PC-9 (cell line): ENCODE results near the gene FEZF2. TPM values are rescaled to one million over a fixed set of nuclear protein-coding genes. Genes with fewer than 3 reads are reported as not detected.

Source experiments
- BruUV-seq: library from RNA; stranded (reverse); fragments of 400-500 nt; replicated peaks from 2 replicates; lab custom pipeline; 2021; lab: Mats Ljungman, UMichigan
- CTCF ChIA-PET: fragments of 300-600 bp; sonication (Branson Sonifier 250); formaldehyde crosslinking; loops from one replicate; lab custom pipeline; 2022; ENCODE audit warnings: antibody characterized with exemption; lab: Charles Lee
- POLR2A ChIA-PET: fragments of 300-600 bp; sonication (Branson Sonifier 250); formaldehyde crosslinking; loops from one replicate; lab custom pipeline; 2022; ENCODE audit warnings: antibody characterized with exemption; ENCODE audit not compliant: unreplicated experiment; lab: Charles Lee
- DNase-seq, 2 experiments: peaks; one replicate each; pipeline versions ENCODE4 v3.0.0 to v3.0.0-alpha.2; 2015 to 2022; ENCODE audit warnings: mixed read lengths in 1 of 2
- H2AFZ ChIP-seq: fragments of 200-600 bp; sonication (generic); 2 replicates; pipeline ENCODE4 v1.8.1; 2017; ENCODE audit warnings: antibody characterized with exemption
- H3F3A ChIP-seq: fragments of 200-600 bp; sonication (generic); 2 replicates; pipeline ENCODE4 v1.8.1; 2017; ENCODE audit warnings: antibody characterized with exemption, mild to moderate bottlenecking, low read depth; ENCODE audit not compliant: insufficient read depth
- H3K27ac ChIP-seq: fragments of 200-600 bp; sonication (generic); 2 replicates; pipeline ENCODE4 v1.6.1; 2016; ENCODE audit warnings: mixed run types
- H3K27me3 ChIP-seq: fragments of 200-600 bp; sonication (generic); 2 replicates; pipeline ENCODE4 v1.6.1; 2016; ENCODE audit warnings: low read depth, mixed run types; ENCODE audit not compliant: insufficient read depth
- H3K36me3 ChIP-seq: fragments of 200-600 bp; sonication (generic); 2 replicates; pipeline ENCODE4 v1.6.1; 2016; ENCODE audit warnings: low read depth, mixed run types
- H3K4me1 ChIP-seq: fragments of 200-600 bp; sonication (generic); replicated peaks from 2 replicates; pipeline ENCODE4 v1.6.1; 2016; ENCODE audit warnings: mixed run types; ENCODE audit not compliant: insufficient read depth
- H3K4me2 ChIP-seq: fragments of 200-600 bp; sonication (generic); 2 replicates; pipeline ENCODE4 v1.6.1; 2017; ENCODE audit warnings: mixed run types
- H3K4me3 ChIP-seq: fragments of 200-600 bp; sonication (generic); 2 replicates; pipeline ENCODE4 v1.6.1; 2016; ENCODE audit warnings: mixed run types
- H3K79me2 ChIP-seq: fragments of 200-600 bp; sonication (generic); 2 replicates; pipeline ENCODE4 v1.6.1; 2017; ENCODE audit warnings: low read depth, mixed run types
- H3K9me2 ChIP-seq: fragments of 200-600 bp; sonication (generic); 2 replicates; pipeline ENCODE4 v1.8.1; 2017; ENCODE audit warnings: mild to moderate bottlenecking; ENCODE audit not compliant: insufficient read depth
- H3K9me3 ChIP-seq: fragments of 200-600 bp; sonication (generic); 2 replicates; pipeline ENCODE4 v1.8.1; 2016; ENCODE audit warnings: low read depth; ENCODE audit not compliant: insufficient read depth
- H4K20me1 ChIP-seq: fragments of 200-600 bp; sonication (generic); 2 replicates; pipeline ENCODE4 v1.8.1; 2017; ENCODE audit not compliant: insufficient read depth
- CTCF ChIP-seq: fragments of 200-600 bp; sonication (generic); conservative IDR thresholded peaks from 2 replicates; pipeline ENCODE4 v1.6.1; 2017; ENCODE audit warnings: mixed run types, antibody characterized with exemption, mild to moderate bottlenecking, moderate library complexity
- EZH2 ChIP-seq: fragments of 200-600 bp; sonication (generic); IDR thresholded peaks from 2 replicates; pipeline ENCODE4 v1.8.0; 2017; ENCODE audit warnings: antibody characterized with exemption, low read depth
- intact Hi-C: fragments of 100-400 bp; cut with micrococcal nuclease; formaldehyde crosslinking; loops from one replicate; pipeline ENCODE4 v1.10.0; 2022; ENCODE audit not compliant: unreplicated experiment
- total RNA-seq: library from RNA; stranded (reverse); gene quantifications from 2 replicates; pipeline ENCODE4 v1.2.3, GENCODE V29; 2021

The FEZF2 gene
- total RNA-seq, 1 experiment from 2014 or later = not detected

DNA sequence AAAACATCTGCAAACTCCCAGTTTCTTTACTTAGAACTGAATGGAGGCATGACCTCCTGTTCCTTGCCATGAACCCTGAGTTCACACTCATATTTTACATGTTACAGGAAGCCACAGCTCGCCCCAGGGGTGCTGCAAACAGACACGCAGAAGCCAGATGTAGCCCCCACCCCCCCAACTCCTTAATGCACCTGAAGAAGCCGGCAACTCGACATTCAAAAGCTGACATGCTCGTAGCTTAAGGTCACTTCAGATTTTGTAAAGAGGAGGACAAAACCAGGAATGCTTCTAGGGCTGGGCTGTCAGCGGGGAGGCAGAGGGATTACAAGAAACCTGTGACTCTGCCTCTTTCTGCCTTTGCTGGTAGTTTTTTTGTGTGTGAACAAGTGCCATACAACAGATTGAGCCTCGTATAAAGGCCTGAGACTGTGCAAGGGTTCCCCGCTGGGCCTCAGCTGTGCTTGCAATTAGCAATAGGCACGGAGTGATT, 42.0 kb upstream of the FEZF2 start:
- no peaks in the 10 kb centered on the region for H3K4me1 ChIP-seq
- intact Hi-C loops = no loop called here
- no peaks in the 10 kb centered on the region for H3K36me3 ChIP-seq
- no peaks in the 10 kb centered on the region for H4K20me1 ChIP-seq
- TF ChIP-seq EZH2 (no peak), CTCF (no peak)
- H3K27ac ChIP-seq = no peak overlapping the region
- no peak overlapping the region for H2AFZ ChIP-seq
- peaks cover 20% of the 10 kb centered on the region; the same call in 1 of the 2 replicates for H3K27me3 ChIP-seq
- H3F3A ChIP-seq = no peaks in the 10 kb centered on the region
- H3K9me3 ChIP-seq = no peaks in the 10 kb centered on the region
- no peak for DNase-seq
- no TSS peak for BruUV-seq
- H3K4me3 ChIP-seq = no peak overlapping the region
- CTCF ChIA-PET = no interaction called here
- H3K9me2 ChIP-seq = no peaks in the 10 kb centered on the region
- H3K4me2 ChIP-seq = no peak overlapping the region
- H3K79me2 ChIP-seq = no peaks in the 10 kb centered on the region
- POLR2A ChIA-PET = interaction anchor here (0.6 kb wide), 1 partner anchor 1403 kb away, joined by 5 read pairs; no protein-coding TSS in a partner anchor

DNA sequence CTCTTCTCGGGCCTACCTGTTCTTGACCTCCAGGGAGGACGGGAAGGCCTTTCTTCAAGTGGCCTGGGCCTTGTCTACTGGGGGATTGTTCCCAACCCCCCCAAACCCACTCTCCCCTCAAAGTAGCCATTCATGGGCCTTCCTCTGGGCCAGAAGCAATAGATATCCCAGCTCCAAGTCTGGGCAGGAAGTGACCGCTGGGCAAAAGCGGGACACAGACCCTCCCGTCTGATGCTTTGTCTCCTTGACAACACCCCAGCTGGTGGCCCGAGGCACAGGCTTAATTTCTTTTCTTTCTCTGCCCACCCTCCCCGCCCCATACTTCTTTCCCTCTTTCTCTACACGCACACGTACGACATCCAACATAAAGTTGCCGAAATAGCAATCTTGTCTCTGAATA, 41.4 kb upstream of the FEZF2 start:
- no peak for DNase-seq
- Histone ChIP-seq H2AFZ (no peak overlapping the region), H3K27me3 (peaks cover 23% of the 10 kb centered on the region; the same call in 1 of the 2 replicates), H3K4me3 (no peak overlapping the region), H3K9me2 (no peaks in the 10 kb centered on the region), H3K4me2 (no peak overlapping the region), H4K20me1 (no peaks in the 10 kb centered on the region), H3F3A (no peaks in the 10 kb centered on the region), H3K4me1 (no peaks in the 10 kb centered on the region), H3K9me3 (no peaks in the 10 kb centered on the region), H3K27ac (no peak overlapping the region), H3K36me3 (no peaks in the 10 kb centered on the region), H3K79me2 (no peaks in the 10 kb centered on the region)
- intact Hi-C loops = no loop called here
- no TSS peak for BruUV-seq
- no peak for TF ChIP-seq EZH2
- TF ChIP-seq CTCF = no peak
- ChIA-PET POLR2A (interaction anchor here (0.6 kb wide), 1 partner anchor 1404 kb away, joined by 5 read pairs; no protein-coding TSS in a partner anchor), CTCF (no interaction called here)

DNA sequence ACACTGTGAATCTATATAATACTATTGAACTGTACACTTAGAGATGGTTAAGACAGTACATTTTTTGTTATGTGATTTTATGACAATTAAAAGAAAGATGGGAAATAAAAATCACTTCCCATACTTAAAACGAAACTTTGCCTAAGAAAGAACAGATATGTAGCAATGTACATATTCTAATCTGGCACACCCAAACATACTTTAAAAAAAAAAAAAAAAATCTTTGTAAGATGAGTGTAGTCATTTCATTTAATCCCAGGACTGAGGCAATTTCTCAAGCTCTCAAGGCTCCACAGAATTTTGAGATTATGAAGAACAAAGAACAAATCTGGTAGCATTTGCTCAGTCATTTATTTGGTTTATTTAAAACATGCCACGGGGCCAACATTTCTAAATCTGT, 40.3 kb upstream of the FEZF2 start:
- no peak for DNase-seq
- intact Hi-C loops = no loop called here
- no peak overlapping the region for H3K4me3 ChIP-seq
- no peak overlapping the region for H2AFZ ChIP-seq
- H3K27me3 ChIP-seq = peaks cover 23% of the 10 kb centered on the region; the same call in 1 of the 2 replicates
- no peak overlapping the region for H3K27ac ChIP-seq
- no peaks in the 10 kb centered on the region for H3K9me2 ChIP-seq
- no TSS peak for BruUV-seq
- H4K20me1 ChIP-seq = no peaks in the 10 kb centered on the region
- no peaks in the 10 kb centered on the region for H3K4me1 ChIP-seq
- no peak overlapping the region for H3K4me2 ChIP-seq
- CTCF ChIA-PET = no interaction called here
- H3K79me2 ChIP-seq = no peaks in the 10 kb centered on the region
- TF ChIP-seq EZH2 (no peak), CTCF (no peak)
- H3K9me3 ChIP-seq = no peaks in the 10 kb centered on the region
- POLR2A ChIA-PET = no interaction called here
- H3K36me3 ChIP-seq = no peaks in the 10 kb centered on the region
- no peaks in the 10 kb centered on the region for H3F3A ChIP-seq
